ENCODE results near the gene PITX2.

GRCh38 chr4:110610940-110611831 lies 11.7 kb downstream of the PITX2 start:
- TF ChIP-seq EZH2 (IDR thresholded peaks at IDR 0.05; ENCODE audit: insufficient read depth, poor library complexity, severe bottlenecking) (no peak), EZH2phosphoT487 (IDR thresholded peaks at IDR 0.05; ENCODE audit: insufficient read depth, low read depth) (no peak)
